DND-41 (cell line): ENCODE results near the gene GPATCH8.

Experiments used
- CTCF ChIP-seq: IDR thresholded peaks from 2 replicates; pipeline ENCODE4 v1.5.1; 2012; ENCODE audit warnings: borderline replicate concordance, low read length, moderate library complexity, mild to moderate bottlenecking; ENCODE audit not compliant: poor library complexity, severe bottlenecking; ENCODE audit errors: extremely low read depth
- EZH2 ChIP-seq: IDR thresholded peaks from 3 replicates; pipeline ENCODE4 v1.6.1; 2012; ENCODE audit warnings: borderline replicate concordance, low read depth, mild to moderate bottlenecking, moderate library complexity, low read length, inconsistent platforms; ENCODE audit not compliant: severe bottlenecking

- TF ChIP-seq CTCF (no peak), EZH2 (no peak)
Measured at GRCh38 chr17:44540246-44541084, 37.3 kb upstream of the GPATCH8 start.
